Upper lobe of right lung (tissue), 1 donor: ENCODE results near the gene C2CD4C. TPM values are rescaled to one million over a fixed set of nuclear protein-coding genes. Genes with fewer than 3 reads are reported as not detected.
"Not testable (repeated sequence)": the region's sequence is repeated elsewhere in the genome, so short reads cannot be mapped to it uniquely, and the experiment has no call there.

Experiments
- ATAC-seq: fragments of 200-7000 bp; cut with Tn5 transposase; one replicate; pipeline ENCODE4 v1.9.1; 2020; ENCODE audit warnings: mild to moderate bottlenecking, moderate library complexity
- DNase-seq: peaks from one replicate; pipeline ENCODE4 v3.0.0-alpha.2; 2020
- H3K27ac ChIP-seq: fragments of 200-600 bp; one replicate; pipeline ENCODE4 v1.8.0; 2022
- H3K27me3 ChIP-seq: fragments of 200-600 bp; one replicate; pipeline ENCODE4 v1.8.0; 2022; ENCODE audit warnings: mild to moderate bottlenecking
- H3K36me3 ChIP-seq: fragments of 200-600 bp; one replicate; pipeline ENCODE4 v1.8.0; 2022
- H3K4me1 ChIP-seq: fragments of 200-600 bp; one replicate; pipeline ENCODE4 v1.8.0; 2022
- H3K4me3 ChIP-seq: fragments of 200-600 bp; one replicate; pipeline ENCODE4 v1.8.0; 2022; ENCODE audit warnings: mild to moderate bottlenecking
- H3K9me3 ChIP-seq: fragments of 200-600 bp; one replicate; pipeline ENCODE4 v1.8.0; 2022
- intact Hi-C: fragments of 100-400 bp; cut with DNase I; formaldehyde crosslinking; loops from one replicate; pipeline ENCODE4 v1.11.0; 2022
- total RNA-seq: library from RNA; stranded (reverse); fragmentation: NEBNext Ultra II Directional; extraction: Animal tissue kit (Norgen Biotek cat#: 25700); gene quantifications from one replicate; pipeline ENCODE4 v1.2.1, GENCODE V29; 2021
- TF ChIP-seq, protein P1 (sequence below): fragments of 200-600 bp; IDR thresholded peaks from one replicate; pipeline ENCODE4 v1.8.0; 2022; ENCODE audit warnings: antibody characterized with exemption
- donor health status: DM: no; HTN: yes; CAD: no; lungs with severe emphysema.

The C2CD4C gene
- total RNA-seq, 1 donor from 2014 or later, result 2.6 TPM

DNA sequence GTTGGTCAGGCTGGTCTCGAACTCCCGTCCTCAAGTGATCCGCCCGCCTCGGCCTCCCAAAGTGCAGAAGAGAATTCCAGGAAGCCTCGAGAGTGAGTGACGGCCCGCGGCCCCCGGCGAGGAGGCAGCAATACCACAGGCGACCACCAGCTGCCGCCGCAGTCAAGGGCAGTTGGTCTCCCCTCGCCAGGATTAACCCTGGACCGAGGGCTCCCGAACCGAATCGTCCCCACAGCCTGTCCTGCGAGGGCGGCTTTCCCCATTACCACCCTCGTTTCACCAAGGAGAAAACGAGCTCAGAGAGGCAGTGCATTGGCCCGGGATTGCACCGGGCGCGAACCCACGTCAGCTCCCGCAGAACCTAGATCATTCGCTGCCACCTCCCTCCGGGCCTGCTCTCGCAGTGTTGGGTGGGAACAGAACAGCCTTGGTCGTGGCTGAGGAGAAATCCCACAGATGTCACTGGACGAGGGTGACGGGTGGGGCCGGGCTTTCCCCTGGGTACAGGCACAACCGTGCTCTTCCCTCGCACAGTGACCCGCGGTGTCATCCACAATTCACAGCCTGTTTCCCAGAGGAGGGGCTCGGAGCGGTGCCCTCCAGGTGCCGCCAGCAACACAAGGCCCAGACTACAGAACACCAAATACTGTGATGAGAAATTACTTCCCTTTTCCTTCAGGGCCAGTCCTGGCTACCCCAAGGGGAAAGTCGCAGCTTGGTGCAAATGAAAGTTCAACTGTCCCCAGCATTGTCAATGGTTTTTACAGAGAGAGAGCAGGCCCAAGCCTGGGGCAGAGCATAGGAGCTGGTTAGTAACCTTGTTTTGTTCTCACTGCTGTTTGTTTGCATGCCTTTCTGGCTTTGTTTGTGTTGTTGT, 24.8 kb downstream of the C2CD4C start:
- peak; percentile 63 for DNase-seq
- Histone ChIP-seq H3K27ac (no peak overlapping the region), H3K27me3 (peaks cover 12% of the 10 kb centered on the region), H3K9me3 (no peaks in the 10 kb centered on the region), H3K4me1 (no peaks in the 10 kb centered on the region), H3K4me3 (no peak overlapping the region), H3K36me3 (no peaks in the 10 kb centered on the region)
- intact Hi-C loops, result no loop called here
- TF ChIP-seq, protein P1, sequence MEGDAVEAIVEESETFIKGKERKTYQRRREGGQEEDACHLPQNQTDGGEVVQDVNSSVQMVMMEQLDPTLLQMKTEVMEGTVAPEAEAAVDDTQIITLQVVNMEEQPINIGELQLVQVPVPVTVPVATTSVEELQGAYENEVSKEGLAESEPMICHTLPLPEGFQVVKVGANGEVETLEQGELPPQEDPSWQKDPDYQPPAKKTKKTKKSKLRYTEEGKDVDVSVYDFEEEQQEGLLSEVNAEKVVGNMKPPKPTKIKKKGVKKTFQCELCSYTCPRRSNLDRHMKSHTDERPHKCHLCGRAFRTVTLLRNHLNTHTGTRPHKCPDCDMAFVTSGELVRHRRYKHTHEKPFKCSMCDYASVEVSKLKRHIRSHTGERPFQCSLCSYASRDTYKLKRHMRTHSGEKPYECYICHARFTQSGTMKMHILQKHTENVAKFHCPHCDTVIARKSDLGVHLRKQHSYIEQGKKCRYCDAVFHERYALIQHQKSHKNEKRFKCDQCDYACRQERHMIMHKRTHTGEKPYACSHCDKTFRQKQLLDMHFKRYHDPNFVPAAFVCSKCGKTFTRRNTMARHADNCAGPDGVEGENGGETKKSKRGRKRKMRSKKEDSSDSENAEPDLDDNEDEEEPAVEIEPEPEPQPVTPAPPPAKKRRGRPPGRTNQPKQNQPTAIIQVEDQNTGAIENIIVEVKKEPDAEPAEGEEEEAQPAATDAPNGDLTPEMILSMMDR, result peak; percentile 57
- ATAC-seq, result peak; percentile 75

DNA sequence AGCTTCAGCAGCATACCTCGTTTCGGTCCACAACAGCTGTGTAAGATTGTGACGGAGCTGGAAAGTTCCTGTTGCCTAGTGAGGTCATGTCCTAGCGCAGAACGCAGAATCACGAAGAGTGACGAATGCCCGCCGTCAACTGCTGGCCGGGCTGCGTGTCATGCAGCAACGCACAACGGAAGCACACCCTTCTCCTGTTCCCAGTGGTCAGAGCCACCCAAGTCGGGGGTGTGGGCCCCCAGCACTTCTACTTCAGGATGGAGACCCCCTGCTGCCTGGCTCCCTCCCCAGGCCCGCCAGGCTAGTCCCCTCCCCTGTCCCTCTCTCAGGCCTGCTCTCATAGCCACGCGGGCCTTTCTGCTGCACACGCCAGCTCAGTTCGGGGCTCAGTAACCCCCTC, 25.9 kb downstream of the C2CD4C start:
- intact Hi-C loops, result no loop called here
- peak; percentile 46 for DNase-seq
- H3K27me3 ChIP-seq, result peaks cover 12% of the 10 kb centered on the region

DNA sequence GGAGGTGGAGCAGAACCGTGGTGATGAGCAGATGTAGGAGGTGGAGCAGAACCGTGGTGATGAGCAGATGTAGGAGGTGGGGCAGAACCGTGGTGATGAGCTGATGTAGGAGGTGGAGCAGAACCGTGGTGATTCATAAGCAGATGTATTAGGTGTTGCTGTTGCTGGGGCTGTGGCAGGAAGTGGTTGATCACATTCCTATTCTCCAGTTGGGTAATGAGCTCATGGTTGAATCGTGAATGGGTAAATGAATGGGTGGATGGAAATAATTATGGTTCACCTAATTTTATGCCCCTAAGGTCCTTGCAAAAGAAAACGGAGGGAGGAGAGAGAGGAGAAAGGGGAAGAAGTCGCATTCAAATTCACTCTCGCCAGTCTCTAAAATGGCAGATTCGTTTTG, 26.4 kb downstream of the C2CD4C start:
- H3K9me3 ChIP-seq, H3K4me3 ChIP-seq, H3K4me1 ChIP-seq, intact Hi-C loops, ATAC-seq, DNase-seq, H3K36me3 ChIP-seq, H3K27ac ChIP-seq: not testable (repeated sequence)
- peaks cover 12% of the 10 kb centered on the region for H3K27me3 ChIP-seq

More for the DNA sequence above, 25.9 kb downstream of the C2CD4C start:
- Histone ChIP-seq H3K4me3 (no peak overlapping the region), H3K36me3 (no peaks in the 10 kb centered on the region), H3K4me1 (no peaks in the 10 kb centered on the region), H3K27ac (no peak overlapping the region), H3K9me3 (no peaks in the 10 kb centered on the region)
- TF ChIP-seq, protein P1, result no peak
- ATAC-seq, result no peak

DNA sequence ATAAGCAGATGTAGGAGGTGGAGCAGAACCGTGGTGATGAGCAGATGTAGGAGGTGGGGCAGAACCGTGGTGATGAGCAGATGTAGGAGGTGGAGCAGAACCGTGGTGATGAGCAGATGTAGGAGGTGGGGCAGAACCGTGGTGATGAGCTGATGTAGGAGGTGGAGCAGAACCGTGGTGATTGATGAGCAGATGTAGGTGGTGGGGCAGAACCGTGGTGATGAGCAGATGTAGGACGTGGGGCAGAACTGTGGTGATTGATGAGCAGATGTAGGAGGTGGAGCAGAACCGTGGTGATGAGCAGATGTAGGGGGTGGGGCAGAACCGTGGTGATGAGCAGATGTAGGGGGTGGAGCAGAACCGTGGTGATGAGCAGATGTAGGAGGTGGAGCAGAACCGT, 27.0 kb downstream of the C2CD4C start:
- H3K27ac ChIP-seq, ATAC-seq, H3K9me3 ChIP-seq, intact Hi-C loops, H3K4me1 ChIP-seq, H3K4me3 ChIP-seq, H3K36me3 ChIP-seq: not testable (repeated sequence)
- peak; percentile 11 for DNase-seq
- H3K27me3 ChIP-seq, result peaks cover 12% of the 10 kb centered on the region

DNA sequence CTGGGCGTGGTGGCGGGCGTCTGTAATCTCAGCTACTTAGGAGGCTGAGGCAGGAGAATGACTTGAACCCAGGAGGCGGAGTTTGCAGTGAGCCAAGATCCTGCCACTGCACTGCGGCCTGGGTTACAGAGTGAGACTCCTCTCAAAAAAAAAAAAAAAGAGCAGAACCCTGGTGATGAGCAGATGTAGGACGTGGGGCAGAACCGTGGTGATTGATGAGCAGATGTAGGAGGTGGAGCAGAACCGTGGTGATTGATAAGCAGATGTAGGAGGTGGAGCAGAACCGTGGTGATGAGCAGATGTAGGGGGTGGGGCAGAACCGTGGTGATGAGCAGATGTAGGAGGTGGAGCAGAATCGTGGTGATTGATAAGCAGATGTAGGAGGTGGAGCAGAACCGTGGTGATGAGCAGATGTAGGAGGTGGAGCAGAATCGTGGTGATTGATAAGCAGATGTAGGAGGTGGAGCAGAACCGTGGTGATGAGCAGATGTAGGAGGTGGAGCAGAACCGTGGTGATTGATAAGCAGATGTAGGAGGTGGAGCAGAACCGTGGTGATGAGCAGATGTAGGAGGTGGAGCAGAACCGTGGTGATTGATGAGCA, 28.2 kb downstream of the C2CD4C start:
- H3K9me3 ChIP-seq, H3K4me1 ChIP-seq, H3K4me3 ChIP-seq, H3K36me3 ChIP-seq, H3K27ac ChIP-seq, ATAC-seq, intact Hi-C loops: not testable (repeated sequence)
- H3K27me3 ChIP-seq, result peaks cover 12% of the 10 kb centered on the region
- DNase-seq, result peak; percentile 20

DNA sequence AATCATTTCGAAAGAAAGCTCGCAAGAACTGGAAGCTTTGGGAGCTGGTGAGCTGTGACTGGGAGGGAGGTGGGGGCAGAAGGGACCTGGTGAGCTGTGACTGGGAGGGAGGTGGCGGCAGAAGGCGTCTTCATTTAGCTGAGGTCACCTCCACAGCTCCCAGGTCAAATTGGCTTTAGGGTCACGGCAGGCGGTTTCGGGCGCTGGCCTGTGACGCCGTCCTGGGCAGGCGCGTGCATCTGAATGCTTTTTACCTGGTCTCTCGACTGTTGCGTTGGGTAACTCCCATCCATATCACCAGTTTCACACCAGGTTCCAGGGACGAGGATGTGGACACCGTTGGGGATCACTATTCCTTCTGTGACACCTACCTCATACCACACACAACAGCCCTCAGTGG, 29.2 kb downstream of the C2CD4C start:
- no peaks in the 10 kb centered on the region for H3K36me3 ChIP-seq
- no peak for ATAC-seq
- no peak overlapping the region for H3K4me3 ChIP-seq
- H3K9me3 ChIP-seq, result no peaks in the 10 kb centered on the region
- TF ChIP-seq, protein P1, result no peak
- intact Hi-C loops, result no loop called here
- no peak for DNase-seq
- no peaks in the 10 kb centered on the region for H3K4me1 ChIP-seq
- peaks cover 12% of the 10 kb centered on the region for H3K27me3 ChIP-seq
- H3K27ac ChIP-seq, result no peak overlapping the region

DNA sequence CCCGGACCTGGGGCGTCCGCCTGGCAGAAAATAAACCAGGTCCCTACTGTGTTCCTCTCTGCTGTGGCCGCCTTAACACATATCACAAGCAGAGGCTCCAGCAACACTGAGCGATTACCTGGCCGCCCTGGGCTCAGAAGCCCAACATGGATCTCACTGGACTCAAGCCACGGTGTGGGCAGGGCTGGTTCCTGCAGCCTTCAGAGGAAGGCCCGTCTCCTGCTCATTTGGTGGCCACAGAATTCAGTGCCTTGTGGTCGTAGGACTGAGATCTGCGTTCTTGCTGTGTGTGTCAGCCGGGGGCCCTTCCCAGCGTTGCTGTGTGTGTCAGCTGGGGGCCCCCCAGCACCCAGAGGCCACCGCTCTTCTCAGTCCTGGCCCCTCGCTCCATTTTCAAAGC, 30.2 kb downstream of the C2CD4C start:
- Histone ChIP-seq H3K36me3 (no peaks in the 10 kb centered on the region), H3K4me3 (no peak overlapping the region), H3K4me1 (no peaks in the 10 kb centered on the region), H3K9me3 (no peaks in the 10 kb centered on the region), H3K27ac (no peak overlapping the region), H3K27me3 (peaks cover 8% of the 10 kb centered on the region)
- intact Hi-C loops, result no loop called here
- TF ChIP-seq, protein P1, result no peak
- DNase-seq, result peak; percentile 35
- ATAC-seq, result no peak
